MCF 10A (cell line): ENCODE results near the gene GLRA3. TPM values are rescaled to one million over a fixed set of nuclear protein-coding genes. Genes with fewer than 3 reads are reported as not detected.

Source experiments
- BruUV-seq: library from RNA; stranded (reverse); fragments of 400-500 nt; replicated peaks from 2 replicates; lab custom pipeline; 2021; lab: Mats Ljungman, UMichigan
- CTCF ChIA-PET: fragments of 300-600 bp; sonication (Branson Sonifier 250); formaldehyde crosslinking; extraction: SDS; loops from one replicate; lab custom pipeline; 2021; ENCODE audit warnings: antibody characterized with exemption, inconsistent platforms; lab: Yijun Ruan, JAX
- POLR2A ChIA-PET: fragments of 300-600, 350-650 bp; sonication (Branson Sonifier 250); formaldehyde crosslinking; extraction: SDS; loops from one replicate; lab custom pipeline; 2020; ENCODE audit warnings: antibody characterized with exemption, inconsistent platforms; lab: Yijun Ruan, JAX
- DNase-seq: peaks from one replicate; pipeline ENCODE4 v3.0.0-alpha.2; 2018; ENCODE audit not compliant: unreplicated experiment
- H3K27ac Mint-ChIP-seq: one replicate; pipeline ENCODE4 v1.8.0; 2022; ENCODE audit warnings: mild to moderate bottlenecking, low read depth, mixed read lengths; ENCODE audit not compliant: unreplicated experiment
- H3K27me3 Mint-ChIP-seq: one replicate; pipeline ENCODE4 v1.8.0; 2022; ENCODE audit warnings: mixed read lengths; ENCODE audit not compliant: insufficient read depth, unreplicated experiment
- H3K36me3 Mint-ChIP-seq: one replicate; pipeline ENCODE4 v1.8.0; 2022; ENCODE audit warnings: mild to moderate bottlenecking, moderate library complexity, mixed read lengths; ENCODE audit not compliant: insufficient read depth, unreplicated experiment
- H3K4me1 Mint-ChIP-seq: one replicate; pipeline ENCODE4 v1.8.0; 2022; ENCODE audit warnings: mixed read lengths; ENCODE audit not compliant: insufficient read depth, unreplicated experiment
- H3K4me3 Mint-ChIP-seq: one replicate; pipeline ENCODE4 v1.8.0; 2022; ENCODE audit warnings: mild to moderate bottlenecking, moderate library complexity, mixed read lengths; ENCODE audit not compliant: unreplicated experiment
- H3K9me3 Mint-ChIP-seq: one replicate; pipeline ENCODE4 v1.8.0; 2022; ENCODE audit warnings: mixed read lengths; ENCODE audit not compliant: unreplicated experiment
- CTCF ChIP-seq: fragments of 200-600 bp; IDR thresholded peaks from one replicate; pipeline ENCODE4 v1.8.0; 2022; ENCODE audit warnings: antibody characterized with exemption, mild to moderate bottlenecking; ENCODE audit not compliant: unreplicated experiment
- intact Hi-C: fragments of 100-400 bp; cut with micrococcal nuclease; formaldehyde crosslinking; loops from 2 replicates; pipeline ENCODE4 v1.14.1; 2022
- total RNA-seq: library from RNA; stranded (reverse); gene quantifications from 2 replicates; pipeline ENCODE4 v1.2.3, GENCODE V29; 2022

The GLRA3 gene
- total RNA-seq, 1 experiment from 2014 or later, result not detected

GRCh38 chr4:174611792-174612191 lies 217.3 kb downstream of the GLRA3 start:
- no peak for DNase-seq
- Mint-ChIP-seq H3K27me3 (no peaks in the 10 kb centered on the region), H3K9me3 (no peaks in the 10 kb centered on the region), H3K36me3 (no peaks in the 10 kb centered on the region), H3K4me3 (no peak overlapping the region), H3K4me1 (no peaks in the 10 kb centered on the region), H3K27ac (no peak overlapping the region)
- BruUV-seq, result no TSS peak
- ChIA-PET POLR2A (interaction anchor here (1.0 kb wide), 1 partner anchor 10 kb away, joined by 4 read pairs; no protein-coding TSS in a partner anchor), CTCF (interaction anchor here (0.6 to 0.7 kb wide), 2 partner anchors 721 to 944 kb away, joined by 3 to 5 read pairs; no protein-coding TSS in a partner anchor)
- TF ChIP-seq CTCF, result no peak
- intact Hi-C loops, result no loop called here

- Mint-ChIP-seq H3K36me3 (no peaks in the 10 kb centered on the region), H3K27ac (no peak overlapping the region), H3K4me1 (no peaks in the 10 kb centered on the region), H3K4me3 (no peak overlapping the region), H3K27me3 (no peaks in the 10 kb centered on the region), H3K9me3 (no peaks in the 10 kb centered on the region)
- DNase-seq, result no peak
- BruUV-seq, result no TSS peak
- TF ChIP-seq CTCF, result no peak
- intact Hi-C loops, result no loop called here
- CTCF ChIA-PET, result interaction anchor here (0.6 kb wide), 1 partner anchor 18 kb away, joined by 3 read pairs; no protein-coding TSS in a partner anchor
- POLR2A ChIA-PET, result no interaction called here
These were observed 221.3 kb downstream of the GLRA3 start for GRCh38 chr4:174607792-174608191.

- DNase-seq, result peak; percentile 53
- Mint-ChIP-seq H3K27me3 (no peaks in the 10 kb centered on the region), H3K4me3 (no peak overlapping the region), H3K27ac (no peak overlapping the region), H3K36me3 (no peaks in the 10 kb centered on the region), H3K4me1 (no peaks in the 10 kb centered on the region), H3K9me3 (no peaks in the 10 kb centered on the region)
- no peak for TF ChIP-seq CTCF
- ChIA-PET CTCF (interaction anchor here (0.6 kb wide), 1 partner anchor 1566 kb away, joined by 3 read pairs; no protein-coding TSS in a partner anchor), POLR2A (no interaction called here)
- no TSS peak for BruUV-seq
- intact Hi-C loops, result no loop called here
These were observed 224.8 kb downstream of the GLRA3 start for GRCh38 chr4:174604198-174604597.

- no peak for DNase-seq
- BruUV-seq, result no TSS peak
These were observed 228.7 kb downstream of the GLRA3 start for GRCh38 chr4:174600391-174600790.

More at GRCh38 chr4:174600391-174600790, 228.7 kb downstream of the GLRA3 start:
- Mint-ChIP-seq H3K27ac (no peak overlapping the region), H3K4me1 (no peaks in the 10 kb centered on the region), H3K9me3 (no peaks in the 10 kb centered on the region), H3K36me3 (no peaks in the 10 kb centered on the region), H3K4me3 (no peak overlapping the region), H3K27me3 (no peaks in the 10 kb centered on the region)
- ChIA-PET POLR2A (no interaction called here), CTCF (interaction anchor here (1.4 kb wide), 1 partner anchor 9 kb away, joined by 3 read pairs; no protein-coding TSS in a partner anchor)
- intact Hi-C loops, result no loop called here
- TF ChIP-seq CTCF, result no peak
